ENCODE measurements around the gene DPF3. TPM values are rescaled to one million over a fixed set of nuclear protein-coding genes. Genes with fewer than 3 reads are reported as not detected.

The DPF3 gene
- total RNA-seq, 1 donor from 2014 or later: 1.1 TPM

DNA sequence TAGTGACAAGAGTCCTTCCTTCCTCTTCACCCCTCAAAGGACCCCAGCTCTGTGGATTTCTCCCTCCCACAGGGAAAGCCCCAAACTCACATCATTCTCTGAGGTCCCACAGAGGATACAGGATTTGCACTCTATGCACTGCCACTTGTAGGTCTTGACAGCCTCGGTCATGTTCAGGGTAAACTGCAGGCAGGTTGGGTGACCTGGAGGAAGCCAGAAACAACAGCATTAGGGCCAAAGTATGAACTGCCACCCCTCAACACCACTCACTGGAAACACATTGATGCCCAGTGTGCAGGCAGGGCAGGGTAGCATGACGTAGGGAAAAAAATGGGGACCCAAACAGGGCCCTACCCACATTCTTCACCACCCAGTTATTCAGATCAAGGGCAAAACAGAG is 264.4 kb downstream of the DPF3 start:
- Mint-ChIP-seq H3K9me3 (ENCODE audit: low read depth) (peaks cover 10% of the 10 kb centered on the region), H3K4me1 (ENCODE audit: low read depth) (no peaks in the 10 kb centered on the region), H3K27me3 (ENCODE audit: low read depth) (no peaks in the 10 kb centered on the region), H3K27ac (ENCODE audit: unreplicated experiment) (no peak overlapping the region), H3K4me3 (ENCODE audit: unreplicated experiment) (no peak overlapping the region), H3K36me3 (ENCODE audit: low read depth) (no peaks in the 10 kb centered on the region)
- DNase-seq (ENCODE audit: low spot score): no peak
- TF ChIP-seq, protein P1, sequence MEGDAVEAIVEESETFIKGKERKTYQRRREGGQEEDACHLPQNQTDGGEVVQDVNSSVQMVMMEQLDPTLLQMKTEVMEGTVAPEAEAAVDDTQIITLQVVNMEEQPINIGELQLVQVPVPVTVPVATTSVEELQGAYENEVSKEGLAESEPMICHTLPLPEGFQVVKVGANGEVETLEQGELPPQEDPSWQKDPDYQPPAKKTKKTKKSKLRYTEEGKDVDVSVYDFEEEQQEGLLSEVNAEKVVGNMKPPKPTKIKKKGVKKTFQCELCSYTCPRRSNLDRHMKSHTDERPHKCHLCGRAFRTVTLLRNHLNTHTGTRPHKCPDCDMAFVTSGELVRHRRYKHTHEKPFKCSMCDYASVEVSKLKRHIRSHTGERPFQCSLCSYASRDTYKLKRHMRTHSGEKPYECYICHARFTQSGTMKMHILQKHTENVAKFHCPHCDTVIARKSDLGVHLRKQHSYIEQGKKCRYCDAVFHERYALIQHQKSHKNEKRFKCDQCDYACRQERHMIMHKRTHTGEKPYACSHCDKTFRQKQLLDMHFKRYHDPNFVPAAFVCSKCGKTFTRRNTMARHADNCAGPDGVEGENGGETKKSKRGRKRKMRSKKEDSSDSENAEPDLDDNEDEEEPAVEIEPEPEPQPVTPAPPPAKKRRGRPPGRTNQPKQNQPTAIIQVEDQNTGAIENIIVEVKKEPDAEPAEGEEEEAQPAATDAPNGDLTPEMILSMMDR (IDR thresholded peaks at IDR 0.05): no peak

DNA sequence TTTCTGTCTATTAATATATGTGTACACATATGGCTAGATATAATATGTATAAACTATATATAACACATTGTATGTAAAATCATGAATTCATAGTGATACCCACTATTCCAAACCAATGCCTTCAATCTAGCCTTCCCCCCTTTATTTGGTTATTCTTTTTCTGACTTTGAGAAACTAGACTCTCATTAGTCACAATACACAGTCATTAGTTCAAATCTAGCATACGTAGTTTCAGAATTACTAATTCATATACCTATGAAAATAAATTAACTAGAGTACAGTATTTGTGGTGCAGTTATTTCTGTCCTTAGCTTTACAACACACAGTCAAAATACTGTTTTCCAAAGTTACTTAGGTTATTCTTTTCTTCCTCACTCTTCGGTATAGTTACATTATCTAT is 268.2 kb downstream of the DPF3 start:
- DNase-seq (ENCODE audit: low spot score): no peak
- H3K4me3 Mint-ChIP-seq (ENCODE audit: unreplicated experiment): no peak overlapping the region
- no peaks in the 10 kb centered on the region for H3K27me3 Mint-ChIP-seq (ENCODE audit: low read depth)
- H3K36me3 Mint-ChIP-seq (ENCODE audit: low read depth): no peaks in the 10 kb centered on the region
- no peak overlapping the region for H3K27ac Mint-ChIP-seq (ENCODE audit: unreplicated experiment)
- TF ChIP-seq, protein P1 (IDR thresholded peaks at IDR 0.05): no peak
- no peaks in the 10 kb centered on the region for H3K4me1 Mint-ChIP-seq (ENCODE audit: low read depth)
- peaks cover 22% of the 10 kb centered on the region for H3K9me3 Mint-ChIP-seq (ENCODE audit: low read depth)

DNA sequence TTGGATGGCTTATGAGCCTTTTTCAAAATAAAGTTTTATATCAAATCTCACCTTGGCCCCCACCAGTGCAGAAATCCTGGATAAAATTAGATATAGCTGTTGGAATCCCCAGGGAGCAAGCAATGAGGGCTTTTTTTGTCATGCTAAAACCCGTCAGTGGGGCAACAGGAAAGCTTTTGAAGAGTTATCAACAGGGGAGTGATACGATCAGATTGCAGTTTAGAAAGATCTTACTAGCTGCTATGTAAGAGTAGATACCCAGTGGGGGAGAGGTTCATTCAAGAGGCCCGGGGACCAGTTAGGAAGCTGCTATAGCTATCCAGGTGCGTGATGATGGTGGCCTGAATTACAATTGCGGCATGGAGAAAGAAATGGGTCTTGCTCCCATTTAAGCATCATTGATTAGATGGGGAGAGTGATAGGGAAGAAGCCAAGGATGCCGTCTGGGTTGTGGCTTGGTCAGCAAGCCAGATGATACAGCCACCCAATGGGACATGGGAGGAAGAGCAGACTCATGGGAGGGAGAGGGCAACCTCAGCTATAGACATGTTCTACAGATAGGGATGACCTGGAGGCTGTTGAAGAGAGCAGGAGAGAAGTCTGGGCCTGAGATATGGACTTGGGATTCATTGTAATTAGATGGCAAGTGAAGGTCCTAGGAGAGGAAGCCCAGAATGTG is 272.4 kb downstream of the DPF3 start:
- H3K36me3 Mint-ChIP-seq (ENCODE audit: low read depth): no peaks in the 10 kb centered on the region
- no peak for DNase-seq (ENCODE audit: low spot score)
- no peak overlapping the region for H3K27ac Mint-ChIP-seq (ENCODE audit: unreplicated experiment)
- peaks cover 26% of the 10 kb centered on the region for H3K4me1 Mint-ChIP-seq (ENCODE audit: low read depth)
- H3K27me3 Mint-ChIP-seq (ENCODE audit: low read depth): no peaks in the 10 kb centered on the region
- no peak overlapping the region for H3K4me3 Mint-ChIP-seq (ENCODE audit: unreplicated experiment)
- TF ChIP-seq, protein P1 (IDR thresholded peaks at IDR 0.05): no peak
- H3K9me3 Mint-ChIP-seq (ENCODE audit: low read depth): peaks cover 14% of the 10 kb centered on the region

DNA sequence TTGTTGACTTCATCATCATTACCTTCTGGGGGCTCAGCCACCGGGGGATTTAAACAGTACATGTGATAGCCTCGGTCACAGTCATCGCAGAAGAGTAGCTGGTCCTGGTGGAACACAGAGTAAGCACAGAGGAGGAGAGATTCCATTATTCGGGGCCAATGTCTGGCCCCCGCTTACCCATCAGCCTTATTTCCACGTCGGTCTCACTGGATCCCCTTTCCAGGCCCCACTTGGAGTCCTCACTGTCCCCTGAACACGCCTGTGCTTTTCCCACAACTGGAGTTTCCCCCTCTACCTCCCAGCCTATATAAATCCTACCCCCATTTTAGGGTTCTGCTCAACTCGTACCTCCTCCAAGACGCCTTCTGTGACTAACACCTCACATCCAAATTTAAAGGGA is 274.0 kb downstream of the DPF3 start:
- Mint-ChIP-seq H3K9me3 (ENCODE audit: low read depth) (peaks cover 14% of the 10 kb centered on the region), H3K27me3 (ENCODE audit: low read depth) (no peaks in the 10 kb centered on the region), H3K4me3 (ENCODE audit: unreplicated experiment) (no peak overlapping the region), H3K36me3 (ENCODE audit: low read depth) (no peaks in the 10 kb centered on the region), H3K27ac (ENCODE audit: unreplicated experiment) (no peak overlapping the region), H3K4me1 (ENCODE audit: low read depth) (peaks cover 42% of the 10 kb centered on the region)
- TF ChIP-seq, protein P1 (IDR thresholded peaks at IDR 0.05): no peak
- DNase-seq (ENCODE audit: low spot score): no peak

DNA sequence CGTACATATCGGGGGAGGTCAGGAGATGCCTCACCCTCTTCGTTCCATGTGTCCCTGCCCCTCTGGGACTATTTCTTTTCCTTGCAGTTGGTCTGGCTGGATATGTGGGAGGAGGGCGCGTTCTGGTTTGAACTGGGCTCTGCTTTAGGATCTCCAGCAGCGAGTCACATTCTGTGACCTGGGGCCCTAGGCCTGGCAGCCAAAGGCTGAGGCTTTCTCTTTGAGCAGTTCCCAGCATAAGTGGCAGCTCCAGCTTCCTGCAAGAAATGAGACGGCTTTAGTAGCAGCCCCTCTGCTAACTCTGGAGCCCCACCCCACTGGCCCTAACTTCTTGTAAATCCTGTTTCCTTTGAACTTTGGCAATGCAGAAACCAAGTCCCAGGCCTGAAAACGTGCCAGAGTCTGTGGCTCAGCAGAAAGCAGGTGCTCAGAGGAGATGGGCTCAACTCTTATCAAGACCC is 274.8 kb downstream of the DPF3 start:
- no peak for DNase-seq (ENCODE audit: low spot score)

More for the DNA sequence above, 274.8 kb downstream of the DPF3 start:
- H3K4me1 Mint-ChIP-seq (ENCODE audit: low read depth): peaks cover 44% of the 10 kb centered on the region
- no peak overlapping the region for H3K27ac Mint-ChIP-seq (ENCODE audit: unreplicated experiment)
- TF ChIP-seq, protein P1 (IDR thresholded peaks at IDR 0.05): no peak
- no peaks in the 10 kb centered on the region for H3K36me3 Mint-ChIP-seq (ENCODE audit: low read depth)
- no peak overlapping the region for H3K4me3 Mint-ChIP-seq (ENCODE audit: unreplicated experiment)
- H3K27me3 Mint-ChIP-seq (ENCODE audit: low read depth): no peaks in the 10 kb centered on the region
- H3K9me3 Mint-ChIP-seq (ENCODE audit: low read depth): peaks cover 12% of the 10 kb centered on the region
